Activated CD4-positive, alpha-beta T cell treated with anti-CD3 and anti-CD28 coated beads for 4 hours (primary cell): ENCODE results near the gene ALX4.

Source experiments
- DNase-seq, 2 donors: peaks; one replicate each; pipeline ENCODE4 v3.0.0-alpha.2; 2020

ALX4 gene

GRCh38 chr11:44288133-44288526 lies 21.8 kb downstream of the ALX4 start:
- DNase-seq, result no peak

- no peak for DNase-seq
These were observed 23.0 kb downstream of the ALX4 start for GRCh38 chr11:44286911-44287310.

- peak; percentile 32 to 50 for DNase-seq
These were observed 23.6 kb downstream of the ALX4 start for GRCh38 chr11:44286268-44286880.

GRCh38 chr11:44285756-44286155 lies 24.2 kb downstream of the ALX4 start:
- DNase-seq, result no peak

- no peak for DNase-seq
These were observed 27.3 kb downstream of the ALX4 start for GRCh38 chr11:44282620-44283019.

- no peak for DNase-seq
These were observed 28.8 kb downstream of the ALX4 start for GRCh38 chr11:44281151-44281550.

- DNase-seq, result no peak
These were observed 29.7 kb downstream of the ALX4 start for GRCh38 chr11:44280257-44280656.

- no peak for DNase-seq
These were observed 30.5 kb downstream of the ALX4 start for GRCh38 chr11:44279483-44279882.

GRCh38 chr11:44277196-44278090 lies 32.5 kb downstream of the ALX4 start:
- DNase-seq, result no peak

- DNase-seq, result no peak
These were observed 33.9 kb downstream of the ALX4 start for GRCh38 chr11:44275961-44276550.

- no peak for DNase-seq
These were observed 34.7 kb downstream of the ALX4 start for GRCh38 chr11:44275241-44275640.

- no peak for DNase-seq
These were observed 35.5 kb downstream of the ALX4 start for GRCh38 chr11:44274404-44274803.

- DNase-seq, result no peak
These were observed 38.7 kb downstream of the ALX4 start for GRCh38 chr11:44271286-44271685.

- DNase-seq, result no peak
These were observed 39.3 kb downstream of the ALX4 start for GRCh38 chr11:44270403-44271273.

- DNase-seq, result no peak
These were observed 40.3 kb downstream of the ALX4 start for GRCh38 chr11:44269369-44270351.

GRCh38 chr11:44268614-44269080 lies 41.3 kb downstream of the ALX4 start:
- no peak for DNase-seq

GRCh38 chr11:44267750-44268613 lies 42.0 kb downstream of the ALX4 start:
- DNase-seq, result no peak

- DNase-seq, result no peak
These were observed 42.8 kb downstream of the ALX4 start for GRCh38 chr11:44267006-44267749.

- no peak for DNase-seq
These were observed 43.7 kb downstream of the ALX4 start for GRCh38 chr11:44266056-44266780.
